SK-N-MC (cell line): Measurements from ENCODE around the gene KNTC1.

ENCODE experiments used
- EZH2 ChIP-seq: fragments of 200-600 bp; sonication (generic); IDR thresholded peaks from one replicate; pipeline ENCODE4 v1.6.1; 2017; ENCODE audit warnings: antibody characterized with exemption
- FOXP2 ChIP-seq: optimal IDR thresholded peaks from 2 replicates; pipeline ENCODE3; 2011; ENCODE audit warnings: mild to moderate bottlenecking, moderate library complexity; ENCODE audit not compliant: insufficient read depth; ENCODE audit errors: extremely low read length, control extremely low read depth

DNA sequence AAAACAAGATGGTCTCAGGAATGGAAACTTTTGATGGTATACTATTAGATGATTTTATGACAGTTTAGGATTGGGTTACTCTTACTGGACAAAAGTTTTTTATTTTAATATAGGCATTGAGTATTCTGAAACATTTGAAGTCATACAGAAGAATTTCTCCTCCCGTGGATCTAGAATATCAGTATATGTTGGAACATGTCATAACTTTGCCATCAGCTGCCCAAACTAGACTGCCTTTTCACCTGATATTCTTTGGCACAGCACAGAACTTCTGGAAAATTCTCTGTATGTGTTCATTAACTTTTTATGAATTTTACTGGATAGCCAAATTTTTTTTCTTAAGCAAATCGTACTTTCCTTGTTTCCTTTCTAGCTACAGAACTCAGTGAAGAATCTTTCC is 75.4 kb downstream of the KNTC1 start:
- no peak for TF ChIP-seq EZH2
- no peak for TF ChIP-seq FOXP2
